Measurements from ENCODE around the gene FOXO6. TPM values are rescaled to one million over a fixed set of nuclear protein-coding genes. Genes with fewer than 3 reads are reported as not detected.
A peak's percentile ranks its signal among the peaks of the same experiment; 100 is the strongest.

FOXO6 gene
- total RNA-seq, 1 donor from 2014 or later: 11.7 TPM

DNA sequence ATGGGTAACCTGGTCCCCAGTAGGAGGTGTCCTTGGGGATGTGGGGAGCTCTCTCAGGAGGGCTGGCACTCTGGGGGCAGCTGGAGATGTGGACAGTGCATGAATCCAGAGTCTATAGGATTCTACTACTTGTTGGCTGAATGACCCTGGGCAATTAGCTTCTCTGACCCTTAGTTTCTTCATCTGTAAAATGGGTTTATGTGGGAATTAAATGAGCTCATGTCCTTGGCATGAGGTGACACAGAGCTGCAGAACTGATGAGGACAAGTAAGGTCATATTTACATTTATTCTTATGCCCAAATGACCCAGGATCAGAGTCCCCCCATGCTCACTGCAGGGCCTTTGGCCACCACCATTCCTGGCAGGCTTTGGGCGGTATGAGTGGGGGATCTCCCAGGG, 29.3 kb downstream of the FOXO6 start:
- TF ChIP-seq, protein P1, sequence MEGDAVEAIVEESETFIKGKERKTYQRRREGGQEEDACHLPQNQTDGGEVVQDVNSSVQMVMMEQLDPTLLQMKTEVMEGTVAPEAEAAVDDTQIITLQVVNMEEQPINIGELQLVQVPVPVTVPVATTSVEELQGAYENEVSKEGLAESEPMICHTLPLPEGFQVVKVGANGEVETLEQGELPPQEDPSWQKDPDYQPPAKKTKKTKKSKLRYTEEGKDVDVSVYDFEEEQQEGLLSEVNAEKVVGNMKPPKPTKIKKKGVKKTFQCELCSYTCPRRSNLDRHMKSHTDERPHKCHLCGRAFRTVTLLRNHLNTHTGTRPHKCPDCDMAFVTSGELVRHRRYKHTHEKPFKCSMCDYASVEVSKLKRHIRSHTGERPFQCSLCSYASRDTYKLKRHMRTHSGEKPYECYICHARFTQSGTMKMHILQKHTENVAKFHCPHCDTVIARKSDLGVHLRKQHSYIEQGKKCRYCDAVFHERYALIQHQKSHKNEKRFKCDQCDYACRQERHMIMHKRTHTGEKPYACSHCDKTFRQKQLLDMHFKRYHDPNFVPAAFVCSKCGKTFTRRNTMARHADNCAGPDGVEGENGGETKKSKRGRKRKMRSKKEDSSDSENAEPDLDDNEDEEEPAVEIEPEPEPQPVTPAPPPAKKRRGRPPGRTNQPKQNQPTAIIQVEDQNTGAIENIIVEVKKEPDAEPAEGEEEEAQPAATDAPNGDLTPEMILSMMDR (IDR thresholded peaks at IDR 0.05; ENCODE audit: partially characterized antibody, unreplicated experiment): no peak
- no peak for DNase-seq
- Mint-ChIP-seq H3K4me3 (ENCODE audit: unreplicated experiment) (no peak overlapping the region), H3K4me1 (ENCODE audit: low read depth, unreplicated experiment) (peaks cover 31% of the 10 kb centered on the region), H3K27ac (ENCODE audit: unreplicated experiment) (no peak overlapping the region), H3K9me3 (ENCODE audit: unreplicated experiment) (peaks cover 10% of the 10 kb centered on the region), H3K36me3 (ENCODE audit: unreplicated experiment) (no peaks in the 10 kb centered on the region), H3K27me3 (ENCODE audit: unreplicated experiment) (peaks cover 11% of the 10 kb centered on the region)

DNA sequence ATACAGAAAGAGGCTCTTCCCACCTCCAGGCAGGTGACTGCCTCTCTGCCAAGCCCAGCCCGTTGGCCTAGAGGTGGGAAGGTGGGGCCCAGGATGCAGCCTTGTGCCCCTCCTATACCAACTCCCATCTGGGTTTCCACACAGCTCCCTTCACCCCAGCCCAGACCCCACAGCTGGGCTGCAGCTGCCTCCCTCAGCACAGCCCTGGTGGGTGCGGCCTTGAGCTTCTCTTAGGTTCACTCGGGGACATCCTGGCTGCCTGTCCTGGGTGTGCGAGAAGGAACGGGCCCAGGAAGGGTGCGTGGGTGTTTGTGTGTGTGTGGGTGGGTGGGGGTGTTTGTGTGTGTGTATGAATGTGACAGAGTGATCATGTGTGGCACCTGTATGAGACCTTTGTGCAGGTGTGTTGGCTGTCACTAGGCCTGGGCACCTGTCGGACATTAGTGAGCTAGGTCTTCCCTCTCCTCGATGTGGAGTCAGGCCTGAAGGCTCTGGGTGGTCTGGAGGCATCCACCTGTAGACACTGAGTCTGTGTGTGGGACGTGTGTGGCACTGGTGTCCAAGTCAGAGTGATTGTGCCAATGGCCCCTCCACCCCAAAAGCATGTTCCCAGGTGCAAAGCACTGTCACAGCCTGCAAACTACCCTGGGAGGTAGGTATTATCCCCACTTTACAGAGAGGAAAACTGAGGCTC, 30.7 kb downstream of the FOXO6 start:
- peaks cover 11% of the 10 kb centered on the region for H3K27me3 Mint-ChIP-seq (ENCODE audit: unreplicated experiment)
- no peak overlapping the region for H3K4me3 Mint-ChIP-seq (ENCODE audit: unreplicated experiment)
- H3K9me3 Mint-ChIP-seq (ENCODE audit: unreplicated experiment): peaks cover 15% of the 10 kb centered on the region
- H3K27ac Mint-ChIP-seq (ENCODE audit: unreplicated experiment): no peak overlapping the region
- H3K36me3 Mint-ChIP-seq (ENCODE audit: unreplicated experiment): no peaks in the 10 kb centered on the region
- peaks cover 38% of the 10 kb centered on the region for H3K4me1 Mint-ChIP-seq (ENCODE audit: low read depth, unreplicated experiment)
- DNase-seq: no peak
- TF ChIP-seq, protein P1 (IDR thresholded peaks at IDR 0.05; ENCODE audit: partially characterized antibody, unreplicated experiment): no peak

GRCh38 chr1:41392528-41392924, 31.3 kb downstream of the FOXO6 start:
- H3K9me3 Mint-ChIP-seq (ENCODE audit: unreplicated experiment): peaks cover 14% of the 10 kb centered on the region
- peaks cover 11% of the 10 kb centered on the region for H3K27me3 Mint-ChIP-seq (ENCODE audit: unreplicated experiment)
- no peaks in the 10 kb centered on the region for H3K36me3 Mint-ChIP-seq (ENCODE audit: unreplicated experiment)
- DNase-seq: no peak
- no peak overlapping the region for H3K4me3 Mint-ChIP-seq (ENCODE audit: unreplicated experiment)
- TF ChIP-seq, protein P1 (IDR thresholded peaks at IDR 0.05; ENCODE audit: partially characterized antibody, unreplicated experiment): no peak
- peaks cover 37% of the 10 kb centered on the region for H3K4me1 Mint-ChIP-seq (ENCODE audit: low read depth, unreplicated experiment)
- no peak overlapping the region for H3K27ac Mint-ChIP-seq (ENCODE audit: unreplicated experiment)

- TF ChIP-seq, protein P1 (IDR thresholded peaks at IDR 0.05; ENCODE audit: partially characterized antibody, unreplicated experiment): no peak
- Mint-ChIP-seq H3K4me3 (ENCODE audit: unreplicated experiment) (peak overlapping the region; percentile 66), H3K27ac (ENCODE audit: unreplicated experiment) (no peak overlapping the region), H3K4me1 (ENCODE audit: low read depth, unreplicated experiment) (peaks cover 44% of the 10 kb centered on the region), H3K36me3 (ENCODE audit: unreplicated experiment) (no peaks in the 10 kb centered on the region), H3K9me3 (ENCODE audit: unreplicated experiment) (peaks cover 14% of the 10 kb centered on the region), H3K27me3 (ENCODE audit: unreplicated experiment) (peaks cover 13% of the 10 kb centered on the region)
- DNase-seq: no peak
These were observed 32.6 kb downstream of the FOXO6 start for GRCh38 chr1:41393716-41394368.

GRCh38 chr1:41394369-41394744, 33.1 kb downstream of the FOXO6 start:
- Mint-ChIP-seq H3K27me3 (ENCODE audit: unreplicated experiment) (peaks cover 17% of the 10 kb centered on the region), H3K4me1 (ENCODE audit: low read depth, unreplicated experiment) (peaks cover 48% of the 10 kb centered on the region), H3K9me3 (ENCODE audit: unreplicated experiment) (peaks cover 17% of the 10 kb centered on the region), H3K4me3 (ENCODE audit: unreplicated experiment) (no peak overlapping the region), H3K27ac (ENCODE audit: unreplicated experiment) (no peak overlapping the region), H3K36me3 (ENCODE audit: unreplicated experiment) (no peaks in the 10 kb centered on the region)
- TF ChIP-seq, protein P1 (IDR thresholded peaks at IDR 0.05; ENCODE audit: partially characterized antibody, unreplicated experiment): no peak
- no peak for DNase-seq
